Stimulated activated CD4-positive, alpha-beta T cell treated with anti-CD3 and anti-CD28 coated beads, Interleukin-12 subunit alpha, Interleukin-12 subunit beta, amount 100 ng/mL, for 24 hours (primary cell): ENCODE data around the gene GPX3.
A peak's percentile ranks its signal among the peaks of the same experiment; 100 is the strongest.

Experiments used
- DNase-seq, 2 experiments: peaks; one replicate each; pipeline ENCODE4 v3.0.0-alpha.2; 2020; ENCODE audit warnings: low read depth in 2 of 2

Gene GPX3

GRCh38 chr5:151056379-151057325 is 36.3 kb downstream of the GPX3 start:
- DNase-seq, result no peak

- no peak for DNase-seq
These were observed 37.9 kb downstream of the GPX3 start for GRCh38 chr5:151058301-151058700.

GRCh38 chr5:151058891-151059489 is 38.6 kb downstream of the GPX3 start:
- DNase-seq, result no peak

DNA sequence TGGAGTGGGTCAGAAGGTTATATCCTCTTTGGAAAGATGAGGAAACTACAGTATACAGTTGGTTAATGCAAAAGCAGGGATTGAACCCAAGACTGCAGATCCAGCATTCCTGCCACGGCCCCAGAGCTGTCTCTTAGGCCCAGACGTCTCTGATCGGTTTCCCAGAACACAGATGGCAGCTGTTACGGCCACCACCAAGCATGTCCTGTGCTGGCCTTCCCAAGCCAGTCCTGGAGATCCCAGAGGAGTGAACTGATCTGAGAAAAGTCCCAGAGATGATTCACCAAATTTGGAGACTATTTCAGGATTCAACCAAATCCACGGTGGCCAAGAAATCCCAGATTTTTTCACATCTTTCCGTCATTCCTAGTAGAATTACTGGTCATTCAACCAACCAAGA is 40.4 kb downstream of the GPX3 start:
- no peak for DNase-seq

- DNase-seq, result no peak
These were observed 42.2 kb downstream of the GPX3 start for GRCh38 chr5:151062405-151063141.

- no peak for DNase-seq
These were observed 43.0 kb downstream of the GPX3 start for GRCh38 chr5:151063142-151063989.

GRCh38 chr5:151064916-151065499 is 44.6 kb downstream of the GPX3 start:
- DNase-seq, result no peak

- no peak for DNase-seq
These were observed 45.2 kb downstream of the GPX3 start for GRCh38 chr5:151065609-151066008.

GRCh38 chr5:151066920-151067319 is 46.5 kb downstream of the GPX3 start:
- no peak for DNase-seq

- no peak for DNase-seq
These were observed 47.4 kb downstream of the GPX3 start for GRCh38 chr5:151067632-151068432.

DNA sequence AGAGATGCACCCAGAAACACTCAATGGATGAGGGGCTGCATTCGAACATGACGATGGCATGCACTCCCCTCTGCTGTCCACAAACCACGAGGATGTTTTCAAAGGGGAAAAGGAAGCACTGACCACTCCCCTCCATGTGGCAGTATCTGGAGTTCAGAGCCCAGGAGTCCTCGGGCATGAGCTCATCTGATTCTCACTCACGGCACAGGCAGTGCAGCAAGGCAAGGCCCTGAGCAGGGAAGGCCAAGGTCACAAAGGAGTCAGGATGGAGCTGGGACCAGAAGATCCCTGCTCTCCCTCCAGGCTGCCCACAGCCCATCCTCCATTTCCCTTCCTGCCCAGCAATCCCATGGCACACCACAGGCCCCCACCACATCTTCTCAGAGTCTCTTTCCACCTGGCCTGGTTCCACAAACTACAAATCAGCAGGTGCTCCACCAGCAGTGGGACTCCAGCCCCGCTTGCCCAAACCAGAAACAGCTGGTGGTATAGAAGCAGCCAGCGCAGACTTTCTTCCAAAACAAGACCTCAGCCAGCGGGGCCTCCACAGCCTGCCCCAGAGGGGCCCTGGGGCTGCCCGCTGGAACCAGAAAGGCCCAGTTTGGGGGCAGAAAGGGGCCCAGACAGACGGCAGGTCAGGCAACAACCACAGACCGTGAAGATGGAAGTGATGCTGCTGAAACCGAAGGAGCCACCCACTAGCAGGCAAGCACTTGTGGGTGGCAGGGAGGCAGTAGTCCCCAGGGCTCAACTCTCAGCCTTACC is 48.2 kb downstream of the GPX3 start:
- DNase-seq, result peak; percentile 19 to 40

- no peak for DNase-seq
These were observed 50.1 kb downstream of the GPX3 start for GRCh38 chr5:151070449-151070848.

GRCh38 chr5:151071021-151071420 is 50.6 kb downstream of the GPX3 start:
- no peak for DNase-seq

- no peak for DNase-seq
These were observed 51.6 kb downstream of the GPX3 start for GRCh38 chr5:151071848-151072629.

GRCh38 chr5:151072630-151073025 is 52.2 kb downstream of the GPX3 start:
- no peak for DNase-seq

DNA sequence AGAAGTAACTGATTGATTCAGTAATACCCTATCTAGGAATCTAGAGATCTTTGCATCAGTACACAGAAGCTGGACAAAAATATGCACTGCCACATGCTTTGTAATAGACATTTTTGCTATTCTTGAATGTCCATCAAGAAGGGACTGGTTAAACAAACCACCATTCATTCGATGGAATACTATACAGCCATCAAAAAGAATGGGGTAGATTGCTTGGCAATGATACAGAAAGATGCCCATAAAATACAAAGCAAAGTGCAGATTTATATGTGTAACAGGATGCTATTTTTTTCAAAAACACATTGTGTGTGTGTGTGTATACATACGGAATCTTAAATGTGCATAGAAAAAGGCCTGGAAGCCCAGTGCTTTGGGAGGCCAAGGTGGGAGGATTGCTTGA is 52.9 kb downstream of the GPX3 start:
- DNase-seq, result no peak

DNA sequence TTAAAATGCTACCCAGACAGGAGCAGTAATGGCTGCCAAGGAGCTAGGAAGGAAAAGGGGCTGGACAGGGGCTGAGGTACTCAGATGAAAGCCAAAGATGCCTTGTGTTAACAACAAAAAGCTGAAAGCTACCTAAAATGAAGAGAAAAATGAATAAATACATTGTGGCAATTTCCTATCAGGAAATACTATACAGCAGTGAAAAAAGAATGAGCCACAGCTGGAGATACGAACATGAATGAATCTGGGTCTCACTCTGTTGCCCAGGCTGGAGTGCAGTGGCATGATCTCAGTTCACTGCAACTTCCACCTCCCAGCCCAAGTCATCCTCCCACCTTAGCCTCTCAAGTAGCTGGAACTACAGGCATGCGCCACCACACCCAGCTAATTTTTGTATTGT is 54.2 kb downstream of the GPX3 start:
- no peak for DNase-seq

- DNase-seq, result no peak
These were observed 55.4 kb downstream of the GPX3 start for GRCh38 chr5:151075698-151076331.
